ENCODE measurements around the gene ZMYM2.
"Not testable (repeated sequence)": the region's sequence is repeated elsewhere in the genome, so short reads cannot be mapped to it uniquely, and the experiment has no call there.

ZMYM2 gene

GRCh38 chr13:19982447-19983043 lies 24.0 kb downstream of the ZMYM2 start:
- no peak for DNase-seq (ENCODE audit: low spot score)

DNA sequence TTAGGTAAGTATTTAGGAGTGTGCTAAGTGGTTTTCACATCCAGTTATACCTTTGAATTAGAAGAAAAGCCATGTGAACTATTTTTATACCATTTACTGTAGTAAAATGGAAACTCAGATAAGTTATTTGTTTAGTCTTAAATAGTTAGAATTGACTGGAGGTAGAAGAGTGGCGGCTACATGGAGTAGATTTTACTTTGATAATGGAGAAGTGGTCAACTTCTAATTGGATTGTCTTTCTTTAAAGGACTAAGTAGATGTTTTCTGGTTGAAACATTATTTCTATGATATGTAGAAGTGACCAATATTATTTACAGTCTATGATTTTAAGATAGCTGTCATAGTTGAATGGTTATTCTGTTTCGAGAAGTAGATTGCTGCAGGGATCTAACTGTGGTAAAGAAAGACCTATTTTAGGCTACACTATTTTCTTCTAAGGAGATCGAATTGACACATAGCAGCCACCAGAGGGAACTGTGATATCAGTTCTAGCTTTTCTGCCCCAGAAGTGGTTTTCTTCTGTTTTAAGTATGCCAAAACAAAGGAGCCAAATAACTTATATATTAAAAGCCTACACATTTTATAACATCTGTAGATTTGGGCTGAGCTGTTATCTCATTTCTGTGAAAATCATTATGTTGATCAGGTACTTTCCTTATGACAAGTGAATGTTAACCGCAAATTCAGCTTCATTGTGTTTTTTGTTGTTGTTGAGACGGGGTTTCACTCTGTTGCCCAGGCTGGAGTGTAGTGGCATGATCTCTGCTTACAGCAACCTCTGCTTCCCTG lies 26.1 kb downstream of the ZMYM2 start:
- peak; percentile 31 for DNase-seq (ENCODE audit: low spot score)

GRCh38 chr13:19985219-19985556 lies 26.7 kb downstream of the ZMYM2 start:
- DNase-seq (ENCODE audit: low spot score) = no peak

GRCh38 chr13:19991531-19991930 lies 33.0 kb downstream of the ZMYM2 start:
- no peak for DNase-seq (ENCODE audit: low spot score)

- DNase-seq (ENCODE audit: low spot score) = no peak
These were observed 34.5 kb downstream of the ZMYM2 start for GRCh38 chr13:19993024-19993423.

DNA sequence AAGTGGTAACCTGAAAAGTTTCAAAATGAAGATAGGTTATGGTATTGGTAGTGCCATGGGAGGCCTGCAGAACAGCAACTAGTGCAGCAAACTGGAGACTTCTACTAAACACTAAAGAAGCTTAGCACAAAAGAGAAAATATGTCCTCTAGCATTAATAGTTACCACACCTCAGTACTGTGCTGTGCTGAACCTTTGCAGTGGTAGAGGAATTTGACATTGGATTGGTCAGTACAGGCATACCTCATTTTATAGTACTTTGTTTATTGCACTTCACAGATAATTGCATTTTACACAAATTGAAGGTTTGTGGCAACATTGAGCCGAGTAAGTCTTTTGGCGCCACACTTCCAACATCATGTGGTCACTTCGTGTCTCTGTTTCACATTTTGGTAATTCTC lies 40.4 kb downstream of the ZMYM2 start:
- DNase-seq (ENCODE audit: low spot score) = no peak

GRCh38 chr13:20000062-20000552 lies 41.6 kb downstream of the ZMYM2 start:
- DNase-seq (ENCODE audit: low spot score) = no peak

- no peak for DNase-seq (ENCODE audit: low spot score)
These were observed 43.1 kb downstream of the ZMYM2 start for GRCh38 chr13:20001366-20002190.

DNA sequence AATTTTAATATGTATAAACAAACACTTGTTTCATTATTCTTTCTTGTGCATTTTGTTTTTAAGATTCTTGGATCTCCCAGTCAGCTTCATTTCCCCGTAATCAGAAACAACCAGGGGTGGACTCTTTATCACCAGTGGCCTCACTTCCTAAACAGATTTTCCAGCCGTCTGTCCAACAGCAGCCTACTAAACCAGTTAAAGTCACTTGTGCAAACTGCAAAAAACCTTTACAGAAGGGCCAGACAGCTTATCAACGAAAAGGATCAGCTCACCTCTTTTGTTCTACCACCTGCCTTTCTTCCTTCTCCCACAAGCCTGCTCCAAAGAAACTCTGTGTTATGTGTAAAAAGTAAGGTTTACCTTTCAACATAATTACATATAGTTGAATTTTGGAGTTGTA lies 44.3 kb downstream of the ZMYM2 start:
- no peak for DNase-seq (ENCODE audit: low spot score)

DNA sequence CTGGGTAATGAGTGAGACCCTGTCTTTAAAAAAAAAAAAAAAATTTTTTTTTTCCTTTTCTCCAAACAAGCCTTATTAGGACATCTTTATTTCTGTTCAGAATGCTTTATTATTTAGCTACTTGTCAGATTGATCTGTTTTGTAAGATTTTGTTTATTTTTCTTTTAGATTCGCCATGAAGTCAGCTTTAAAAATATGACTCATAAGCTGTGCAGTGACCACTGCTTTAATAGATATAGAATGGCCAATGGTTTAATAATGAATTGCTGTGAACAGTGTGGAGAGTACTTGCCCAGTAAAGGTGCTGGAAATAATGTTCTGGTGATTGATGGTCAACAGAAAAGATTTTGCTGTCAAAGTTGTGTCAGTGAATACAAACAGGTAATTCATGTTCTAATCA lies 47.7 kb downstream of the ZMYM2 start:
- DNase-seq (ENCODE audit: low spot score) = no peak

DNA sequence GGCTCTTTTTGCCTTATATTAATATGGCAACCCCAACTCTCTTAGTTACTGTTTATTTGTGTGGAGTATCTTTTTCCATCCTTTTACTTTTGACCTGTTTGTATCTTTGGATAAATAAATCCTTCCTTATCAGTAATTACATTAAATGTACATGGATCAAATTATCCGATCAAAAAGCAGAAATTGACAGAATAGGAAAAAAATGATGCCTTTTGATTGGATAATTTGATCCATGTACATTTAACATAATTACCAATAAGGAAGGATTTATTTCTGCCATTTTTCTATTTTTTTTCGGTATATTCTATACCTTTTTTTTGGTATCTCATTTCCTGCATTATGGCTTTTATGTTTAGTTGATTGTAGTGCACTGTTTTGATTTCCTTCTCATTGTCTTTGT lies 57.2 kb downstream of the ZMYM2 start:
- no peak for DNase-seq (ENCODE audit: low spot score)

GRCh38 chr13:20016649-20017364 lies 58.3 kb downstream of the ZMYM2 start:
- DNase-seq (ENCODE audit: low spot score) = no peak

DNA sequence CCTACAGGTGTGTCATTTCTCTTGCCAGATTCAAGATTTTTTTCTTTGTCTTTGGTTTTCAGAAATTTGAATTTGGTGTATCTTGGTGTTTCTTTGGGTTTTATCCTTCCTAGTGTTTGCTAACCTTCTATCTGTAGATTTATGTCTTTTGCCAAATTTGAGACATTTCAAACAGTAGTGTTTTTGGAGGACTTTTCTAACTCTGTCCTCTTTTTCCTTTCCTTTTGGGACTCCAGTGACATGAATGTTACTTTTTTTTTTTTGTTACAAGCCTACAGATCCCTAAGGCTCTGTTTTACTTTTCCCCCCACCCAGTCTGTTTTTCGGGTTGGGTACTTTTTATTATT lies 58.8 kb downstream of the ZMYM2 start:
- no peak for DNase-seq (ENCODE audit: low spot score)

DNA sequence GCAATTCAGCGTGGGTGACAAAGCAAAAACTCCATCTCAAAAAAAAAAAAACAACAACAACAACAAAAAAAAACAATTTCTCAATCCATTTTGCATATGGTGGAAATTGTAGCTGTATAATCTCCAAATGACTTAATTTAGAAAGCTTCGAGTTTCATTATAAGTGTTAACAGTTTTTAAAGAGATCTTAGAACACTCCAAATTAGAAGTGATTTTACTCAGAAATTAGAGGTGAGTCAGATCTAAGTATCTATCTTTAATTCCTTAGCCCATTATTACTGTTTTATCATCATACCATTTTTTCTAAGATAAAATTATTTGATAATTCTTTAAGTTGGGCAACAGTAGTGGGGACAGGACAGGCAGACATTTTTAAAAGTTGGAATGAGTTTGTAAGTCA lies 60.5 kb downstream of the ZMYM2 start:
- no peak for DNase-seq (ENCODE audit: low spot score)

DNA sequence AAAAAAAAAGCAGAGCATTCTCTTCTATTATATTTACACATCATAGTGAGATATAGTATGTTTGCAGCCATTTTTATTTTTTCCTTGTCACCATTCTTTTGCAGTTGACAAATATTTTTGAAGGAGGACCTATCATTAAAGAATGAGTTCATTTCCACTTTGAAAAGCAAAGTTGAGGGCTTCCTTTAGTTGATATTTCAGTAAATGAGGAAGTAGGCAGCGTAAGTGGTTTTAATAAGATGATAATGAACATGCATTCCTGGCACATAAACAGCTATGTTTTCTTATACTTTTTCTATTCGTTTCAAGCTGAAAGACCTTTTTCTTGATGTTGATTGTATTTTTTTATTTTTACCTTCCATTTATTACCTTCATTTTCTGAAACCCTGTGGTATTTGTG lies 66.2 kb downstream of the ZMYM2 start:
- DNase-seq (ENCODE audit: low spot score) = no peak

GRCh38 chr13:20028953-20029352 lies 70.4 kb downstream of the ZMYM2 start:
- no peak for DNase-seq (ENCODE audit: low spot score)

GRCh38 chr13:20033486-20033885 lies 75.0 kb downstream of the ZMYM2 start:
- no peak for DNase-seq (ENCODE audit: low spot score)

DNA sequence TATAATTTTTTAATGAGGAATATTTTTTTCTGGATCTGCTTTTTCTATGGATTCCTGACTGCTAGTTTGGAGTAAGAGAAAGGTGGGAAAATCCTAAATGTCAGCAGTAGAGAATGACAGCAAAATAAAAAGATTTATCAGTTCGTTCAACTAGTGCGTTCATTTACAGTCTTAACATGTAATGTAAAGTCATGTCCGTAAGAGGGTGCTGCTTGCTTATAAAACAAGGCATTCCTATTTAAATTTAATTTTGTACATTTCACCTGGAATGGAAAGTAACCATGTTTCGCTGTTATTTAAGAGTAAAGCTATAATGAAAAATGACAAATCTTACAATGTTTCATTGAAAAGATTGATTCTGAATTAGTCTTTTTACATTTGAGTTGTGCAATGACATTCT lies 76.6 kb downstream of the ZMYM2 start:
- no peak for DNase-seq (ENCODE audit: low spot score)

- DNase-seq (ENCODE audit: low spot score) = no peak
These were observed 79.4 kb downstream of the ZMYM2 start for GRCh38 chr13:20037908-20038307.

DNA sequence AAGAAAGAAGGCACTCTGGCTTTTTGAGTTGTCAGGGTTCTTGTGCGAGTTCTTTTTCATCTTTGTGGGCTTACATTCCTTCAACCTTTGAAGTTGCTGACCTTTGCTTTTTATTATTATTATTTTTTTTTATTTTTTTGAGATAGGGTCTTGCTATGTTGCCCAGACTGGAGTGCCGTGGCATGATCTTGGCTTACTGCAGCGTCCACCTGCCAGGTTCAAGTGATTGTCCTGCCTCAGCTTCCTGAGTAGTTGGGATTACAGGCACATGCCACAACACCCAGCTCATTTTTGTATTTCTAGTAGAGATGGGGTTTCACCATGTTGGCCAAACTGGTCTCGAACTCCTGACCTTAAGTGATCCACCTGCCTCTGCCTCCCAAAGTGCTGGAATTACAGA lies 84.1 kb downstream of the ZMYM2 start:
- not testable (repeated sequence) for DNase-seq (ENCODE audit: low spot score)

DNA sequence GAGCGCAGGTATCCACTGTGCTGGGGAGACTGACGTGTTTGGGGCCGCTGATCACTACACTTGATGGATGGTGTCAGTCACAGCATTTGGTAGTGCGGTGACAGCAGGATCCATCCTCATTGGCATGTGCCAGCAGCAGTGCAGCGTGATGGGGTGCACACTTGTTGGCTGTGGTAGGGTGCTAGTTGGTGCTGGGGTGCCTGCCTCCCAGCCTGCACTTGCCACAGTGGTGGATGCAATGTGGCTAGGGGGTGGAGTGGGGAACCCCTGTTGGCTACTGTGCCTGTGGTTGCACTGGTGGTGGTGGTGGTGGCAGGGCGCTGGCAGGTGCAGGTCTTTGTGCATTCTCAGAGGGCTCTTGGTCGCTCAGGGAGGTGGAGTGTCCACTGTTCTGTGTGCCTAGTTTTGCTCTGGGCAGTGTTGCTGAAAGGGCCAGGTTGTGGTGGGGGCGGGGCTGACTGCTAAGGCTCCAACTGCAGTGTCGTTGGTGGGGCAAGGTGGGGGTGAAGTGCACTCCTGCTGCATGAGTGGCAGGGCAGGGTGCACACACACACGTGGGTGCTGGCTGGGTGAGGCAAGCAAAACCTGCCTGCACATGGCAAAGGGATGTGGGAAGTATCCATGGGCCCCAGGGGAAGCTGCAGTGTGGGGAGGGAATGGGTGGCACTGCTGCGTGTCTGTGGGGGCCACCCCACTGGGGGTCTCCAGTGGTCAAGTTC lies 84.8 kb downstream of the ZMYM2 start:
- DNase-seq (ENCODE audit: low spot score) = no peak

- DNase-seq (ENCODE audit: low spot score) = no peak
These were observed 85.6 kb downstream of the ZMYM2 start for GRCh38 chr13:20044086-20044485.

Data from hematopoietic multipotent progenitor cell treated with erythropoietin and hydrocortisone succinate and interleukin-3 and kit ligand, for 15 days (in vitro differentiated cells).